OCI-LY1 (cell line): ENCODE results near the gene SLC35A3.

Experiments used
- EZH2 ChIP-seq: fragments of 200-600 bp; sonication (generic), shearing (Covaris generic); IDR thresholded peaks from 2 replicates; pipeline ENCODE4 v1.8.0; 2017; ENCODE audit warnings: borderline replicate concordance, mixed run types, mild to moderate bottlenecking, antibody characterized with exemption, low read length, moderate library complexity, mixed read lengths
- TF ChIP-seq, protein P1 (sequence below): fragments of 200-600 bp; sonication (generic), shearing (Covaris generic); IDR thresholded peaks from 2 replicates; pipeline ENCODE4 v1.5.1; 2017; ENCODE audit warnings: mild to moderate bottlenecking, antibody characterized with exemption, low read length, moderate library complexity, mixed read lengths

DNA sequence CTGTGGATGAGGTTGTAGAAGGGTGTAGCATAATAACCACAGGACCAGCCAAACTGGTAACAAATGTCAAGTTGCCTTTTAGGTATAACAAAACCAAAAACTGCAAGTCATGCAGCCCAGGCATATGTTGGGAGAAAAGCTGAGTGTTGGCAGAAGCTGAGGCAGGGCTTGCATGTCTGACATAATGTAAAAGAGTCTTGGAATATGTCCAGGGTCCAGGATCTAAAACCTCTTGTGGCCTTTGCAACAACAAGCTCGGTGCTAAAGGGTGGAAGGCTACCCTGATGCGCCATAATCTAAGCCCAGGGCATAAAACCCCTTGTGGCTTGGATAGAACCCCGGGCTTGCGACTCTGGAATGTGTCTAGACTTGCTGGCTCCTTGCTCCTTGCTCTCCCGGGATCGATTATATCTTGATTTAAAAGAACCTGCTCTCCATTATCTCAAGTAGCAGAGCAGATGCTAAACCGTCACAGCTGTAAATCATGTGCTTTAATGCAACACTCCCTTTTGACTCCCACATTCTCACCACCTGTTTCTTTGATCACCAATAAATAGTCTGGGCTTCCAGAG is 26.5 kb upstream of the SLC35A3 start:
- TF ChIP-seq, protein P1, sequence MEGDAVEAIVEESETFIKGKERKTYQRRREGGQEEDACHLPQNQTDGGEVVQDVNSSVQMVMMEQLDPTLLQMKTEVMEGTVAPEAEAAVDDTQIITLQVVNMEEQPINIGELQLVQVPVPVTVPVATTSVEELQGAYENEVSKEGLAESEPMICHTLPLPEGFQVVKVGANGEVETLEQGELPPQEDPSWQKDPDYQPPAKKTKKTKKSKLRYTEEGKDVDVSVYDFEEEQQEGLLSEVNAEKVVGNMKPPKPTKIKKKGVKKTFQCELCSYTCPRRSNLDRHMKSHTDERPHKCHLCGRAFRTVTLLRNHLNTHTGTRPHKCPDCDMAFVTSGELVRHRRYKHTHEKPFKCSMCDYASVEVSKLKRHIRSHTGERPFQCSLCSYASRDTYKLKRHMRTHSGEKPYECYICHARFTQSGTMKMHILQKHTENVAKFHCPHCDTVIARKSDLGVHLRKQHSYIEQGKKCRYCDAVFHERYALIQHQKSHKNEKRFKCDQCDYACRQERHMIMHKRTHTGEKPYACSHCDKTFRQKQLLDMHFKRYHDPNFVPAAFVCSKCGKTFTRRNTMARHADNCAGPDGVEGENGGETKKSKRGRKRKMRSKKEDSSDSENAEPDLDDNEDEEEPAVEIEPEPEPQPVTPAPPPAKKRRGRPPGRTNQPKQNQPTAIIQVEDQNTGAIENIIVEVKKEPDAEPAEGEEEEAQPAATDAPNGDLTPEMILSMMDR, result no peak
- no peak for TF ChIP-seq EZH2
